WTC11 (cell line): Measurements from ENCODE around the gene WDR49. TPM values are rescaled to one million over a fixed set of nuclear protein-coding genes. Genes with fewer than 3 reads are reported as not detected.

Experiments
- ATAC-seq: fragments of 200-7000 bp; cut with Tn5 transposase; 2 replicates; pipeline ENCODE4 v1.10.0; 2021; ENCODE audit warnings: mild to moderate bottlenecking, moderate library complexity
- CTCF ChIA-PET: fragments of 300-600 bp; sonication (Branson Sonifier 250); formaldehyde crosslinking; loops from one replicate; lab custom pipeline; 2021; ENCODE audit warnings: antibody characterized with exemption; lab: Charles Lee
- POLR2A ChIA-PET: fragments of 350-600 bp; sonication (Branson Sonifier 250); formaldehyde crosslinking; loops from one replicate; lab custom pipeline; 2021; ENCODE audit warnings: antibody characterized with exemption; lab: Charles Lee
- DNase-seq: peaks from one replicate; pipeline ENCODE4 v3.0.0; 2021; ENCODE audit warnings: low spot score
- H3K27ac Mint-ChIP-seq: 2 replicates; pipeline ENCODE4 v1.8.0; 2021; ENCODE audit warnings: mixed read lengths
- H3K27me3 Mint-ChIP-seq: 2 replicates; pipeline ENCODE4 v1.8.0; 2021; ENCODE audit warnings: low read depth, mild to moderate bottlenecking, moderate library complexity, mixed read lengths
- H3K36me3 Mint-ChIP-seq: 2 replicates; pipeline ENCODE4 v1.8.0; 2021; ENCODE audit warnings: mixed read lengths
- H3K4me1 Mint-ChIP-seq: 2 replicates; pipeline ENCODE4 v1.8.0; 2022; ENCODE audit warnings: mixed read lengths
- H3K4me3 Mint-ChIP-seq: 2 replicates; pipeline ENCODE4 v1.8.0; 2021; ENCODE audit warnings: mild to moderate bottlenecking, moderate library complexity, mixed read lengths
- H3K9me3 Mint-ChIP-seq: 2 replicates; pipeline ENCODE4 v1.8.0; 2021; ENCODE audit warnings: mixed read lengths
- ATF1 ChIP-seq: sonication (generic); formaldehyde crosslinking; IDR thresholded peaks from 2 replicates; pipeline ENCODE4 v1.8.1; 2023; ENCODE audit warnings: mild to moderate bottlenecking, moderate library complexity, missing genetic modification reagents
- ATF3 ChIP-seq: sonication (generic); formaldehyde crosslinking; conservative IDR thresholded peaks from 2 replicates; pipeline ENCODE4 v1.8.1; 2022; ENCODE audit warnings: mild to moderate bottlenecking, missing genetic modification reagents
- CDX4 ChIP-seq: fragments of 250-450 bp; sonication (Bioruptor Pico); IDR thresholded peaks from 2 replicates; pipeline ENCODE4 v1.9.0; 2021; ENCODE audit warnings: moderate library complexity, mild to moderate bottlenecking, inconsistent platforms, borderline replicate concordance
- E2F5 ChIP-seq: sonication (generic); formaldehyde crosslinking; IDR thresholded peaks from 2 replicates; pipeline ENCODE4 v1.8.1; 2022; ENCODE audit warnings: mild to moderate bottlenecking, moderate library complexity, missing genetic modification reagents
- ESRRA ChIP-seq: sonication (generic); formaldehyde crosslinking; IDR thresholded peaks from 2 replicates; pipeline ENCODE4 v1.8.1; 2022; ENCODE audit warnings: mild to moderate bottlenecking, missing genetic modification reagents, borderline replicate concordance
- FOXJ3 ChIP-seq: sonication (generic); formaldehyde crosslinking; IDR thresholded peaks from 2 replicates; pipeline ENCODE4 v1.9.0; 2021; ENCODE audit warnings: missing genetic modification reagents, mild to moderate bottlenecking, borderline replicate concordance
- FOXP4 ChIP-seq: sonication (generic); formaldehyde crosslinking; IDR thresholded peaks from 2 replicates; pipeline ENCODE4 v1.8.0; 2022; ENCODE audit warnings: mild to moderate bottlenecking, missing genetic modification reagents
- GRHL2 ChIP-seq: fragments of 250-450 bp; sonication (Bioruptor Pico); IDR thresholded peaks from 2 replicates; pipeline ENCODE4 v1.8.0; 2022; ENCODE audit warnings: mild to moderate bottlenecking, moderate library complexity; ENCODE audit not compliant: insufficient replicate concordance, severe bottlenecking
- GTF2I ChIP-seq: fragments of 250-450 bp; sonication (Bioruptor Pico); conservative IDR thresholded peaks from 2 replicates; pipeline ENCODE4 v1.4.0; 2021; ENCODE audit warnings: mild to moderate bottlenecking
- IRF1 ChIP-seq: sonication (generic); formaldehyde crosslinking; IDR thresholded peaks from 2 replicates; pipeline ENCODE4 v1.8.0; 2023; ENCODE audit warnings: missing genetic modification reagents
- KAT7 ChIP-seq: sonication (generic); formaldehyde crosslinking; IDR thresholded peaks from 2 replicates; pipeline ENCODE4 v1.8.1; 2023; ENCODE audit warnings: missing genetic modification reagents, mild to moderate bottlenecking, borderline replicate concordance
- MLX ChIP-seq: sonication (generic); formaldehyde crosslinking; IDR thresholded peaks from 2 replicates; pipeline ENCODE4 v1.8.1; 2023; ENCODE audit warnings: mild to moderate bottlenecking, missing genetic modification reagents, moderate library complexity
- NFYB ChIP-seq: sonication (generic); formaldehyde crosslinking; conservative IDR thresholded peaks from 2 replicates; pipeline ENCODE4 v1.8.0; 2022; ENCODE audit warnings: low read depth, missing genetic modification reagents
- NR3C1 ChIP-seq: sonication (generic); formaldehyde crosslinking; conservative IDR thresholded peaks from 2 replicates; pipeline ENCODE4 v1.8.1; 2023; ENCODE audit warnings: low read depth, mild to moderate bottlenecking, missing genetic modification reagents
- RELA ChIP-seq: sonication (generic); formaldehyde crosslinking; IDR thresholded peaks from 2 replicates; pipeline ENCODE4 v1.8.1; 2022; ENCODE audit warnings: missing genetic modification reagents, mild to moderate bottlenecking, borderline replicate concordance
- STAT6 ChIP-seq: sonication (generic); formaldehyde crosslinking; conservative IDR thresholded peaks from 2 replicates; pipeline ENCODE4 v1.8.1; 2023; ENCODE audit warnings: mild to moderate bottlenecking, low read depth, missing genetic modification reagents, moderate library complexity
- TEAD4 ChIP-seq: sonication (generic); formaldehyde crosslinking; IDR thresholded peaks from 2 replicates; pipeline ENCODE4 v1.8.0; 2022; ENCODE audit warnings: mild to moderate bottlenecking, missing genetic modification reagents
- ZMAT4 ChIP-seq: fragments of 250-450 bp; sonication (Bioruptor Pico); IDR thresholded peaks from 2 replicates; pipeline ENCODE4 v1.9.0; 2021; ENCODE audit warnings: mild to moderate bottlenecking
- ZNF121 ChIP-seq: sonication (generic); formaldehyde crosslinking; IDR thresholded peaks from 2 replicates; pipeline ENCODE4 v1.8.0; 2023; ENCODE audit warnings: missing genetic modification reagents
- ZNF263 ChIP-seq: sonication (generic); formaldehyde crosslinking; IDR thresholded peaks from 2 replicates; pipeline ENCODE4 v1.8.1; 2022; ENCODE audit warnings: low read depth, mild to moderate bottlenecking, moderate library complexity, missing genetic modification reagents
- ZNF396 ChIP-seq: fragments of 250-450 bp; sonication (Bioruptor Pico); IDR thresholded peaks from 2 replicates; pipeline ENCODE4 v1.8.0; 2021; ENCODE audit warnings: mild to moderate bottlenecking, moderate library complexity, borderline replicate concordance
- ZNF416 ChIP-seq: fragments of 250-450 bp; sonication (Bioruptor Pico); IDR thresholded peaks from 2 replicates; pipeline ENCODE4 v1.9.0; 2021; ENCODE audit warnings: mild to moderate bottlenecking, inconsistent platforms
- total RNA-seq: library from RNA; stranded (reverse); gene quantifications from 3 replicates; pipeline ENCODE4 v1.2.3, GENCODE V29; 2021

WDR49 gene
- total RNA-seq, 1 experiment from 2014 or later = 0.92 TPM

- TF ChIP-seq ZNF396 = no peak
- no peak for TF ChIP-seq FOXP4 (CRISPR knock-in tag)
- TF ChIP-seq NR3C1 (CRISPR knock-in tag) = no peak
- no peak for TF ChIP-seq ZNF263 (CRISPR knock-in tag)
- TF ChIP-seq KAT7 (CRISPR knock-in tag) = no peak
- TF ChIP-seq ATF3 (CRISPR knock-in tag) = no peak
- TF ChIP-seq ATF1 (CRISPR knock-in tag) = no peak
- no peak for TF ChIP-seq IRF1 (CRISPR knock-in tag)
These were observed 132.8 kb downstream of the WDR49 start (continued) for GRCh38 chr3:167521006-167521355.

GRCh38 chr3:167520266-167521005, 133.3 kb downstream of the WDR49 start:
- peaks cover 28% of the 10 kb centered on the region for H3K9me3 Mint-ChIP-seq
- no peak overlapping the region for H3K4me3 Mint-ChIP-seq
- ATAC-seq (no peak), DNase-seq (no peak)
- peaks cover 2% of the 10 kb centered on the region; the same call in 1 of the 2 replicates for H3K4me1 Mint-ChIP-seq
- H3K36me3 Mint-ChIP-seq = no peaks in the 10 kb centered on the region; the same call in 1 of the 2 replicates
- H3K27ac Mint-ChIP-seq = no peak overlapping the region
- ChIA-PET POLR2A (no interaction called here), CTCF (no interaction called here)
- TF ChIP-seq NFYB (CRISPR knock-in tag) = no peak
- no peak for TF ChIP-seq MLX (CRISPR knock-in tag)
- no peak for TF ChIP-seq STAT6 (CRISPR knock-in tag)
- TF ChIP-seq ZNF121 (CRISPR knock-in tag) = no peak
- TF ChIP-seq GRHL2 (CRISPR knock-in tag) = no peak
- TF ChIP-seq ZNF416 (CRISPR knock-in tag) = no peak
- no peak for TF ChIP-seq ESRRA (CRISPR knock-in tag)
- H3K27me3 Mint-ChIP-seq = no peaks in the 10 kb centered on the region

- CTCF ChIA-PET = no interaction called here
These were observed 145.8 kb downstream of the WDR49 start for GRCh38 chr3:167507954-167508353.

More at GRCh38 chr3:167507954-167508353, 145.8 kb downstream of the WDR49 start:
- TF ChIP-seq FOXJ3 (CRISPR knock-in tag) (no peak), CDX4 (CRISPR knock-in tag) (no peak), ZMAT4 (CRISPR knock-in tag) (no peak), TEAD4 (CRISPR knock-in tag) (no peak), E2F5 (CRISPR knock-in tag) (no peak), RELA (CRISPR knock-in tag) (no peak), GTF2I (CRISPR knock-in tag) (no peak)
- peaks cover 12% of the 10 kb centered on the region for H3K9me3 Mint-ChIP-seq
- H3K4me1 Mint-ChIP-seq = no peaks in the 10 kb centered on the region
- no peak overlapping the region for H3K4me3 Mint-ChIP-seq
- no peaks in the 10 kb centered on the region for H3K27me3 Mint-ChIP-seq
- no peaks in the 10 kb centered on the region for H3K36me3 Mint-ChIP-seq
- POLR2A ChIA-PET = no interaction called here
- no peak; the same call in 1 of the 2 replicates for ATAC-seq
- DNase-seq = no peak
- no peak overlapping the region for H3K27ac Mint-ChIP-seq
